ENCODE data around the gene ALOX5AP. TPM values are rescaled to one million over a fixed set of nuclear protein-coding genes. Genes with fewer than 3 reads are reported as not detected.

Gene ALOX5AP
- total RNA-seq, 1 experiment from 2014 or later = not detected

DNA sequence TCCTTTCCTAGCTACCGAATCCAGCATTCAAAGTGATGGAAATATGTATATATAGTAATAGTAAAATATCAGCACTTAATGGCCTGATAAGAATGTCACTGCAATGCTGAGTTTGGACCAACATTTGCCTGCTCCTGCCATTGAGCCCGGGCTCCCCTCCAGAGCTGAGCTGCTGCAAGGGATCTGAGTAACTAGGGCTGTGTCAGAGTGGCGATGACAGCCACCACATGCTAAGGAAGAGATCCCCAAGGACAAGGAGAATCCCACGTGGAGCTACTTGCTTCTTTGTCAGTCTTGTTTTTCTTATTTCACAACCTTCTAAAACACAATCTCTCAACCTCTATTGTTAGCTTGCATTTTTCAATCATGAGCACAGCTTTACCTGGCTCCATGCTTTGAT lies 19.5 kb upstream of the ALOX5AP start:
- H3K27me3 Mint-ChIP-seq (ENCODE audit: low read depth) = no peaks in the 10 kb centered on the region
- no peak overlapping the region for H3K4me3 Mint-ChIP-seq
- H3K27ac Mint-ChIP-seq = no peak overlapping the region
- TF ChIP-seq, protein P1, sequence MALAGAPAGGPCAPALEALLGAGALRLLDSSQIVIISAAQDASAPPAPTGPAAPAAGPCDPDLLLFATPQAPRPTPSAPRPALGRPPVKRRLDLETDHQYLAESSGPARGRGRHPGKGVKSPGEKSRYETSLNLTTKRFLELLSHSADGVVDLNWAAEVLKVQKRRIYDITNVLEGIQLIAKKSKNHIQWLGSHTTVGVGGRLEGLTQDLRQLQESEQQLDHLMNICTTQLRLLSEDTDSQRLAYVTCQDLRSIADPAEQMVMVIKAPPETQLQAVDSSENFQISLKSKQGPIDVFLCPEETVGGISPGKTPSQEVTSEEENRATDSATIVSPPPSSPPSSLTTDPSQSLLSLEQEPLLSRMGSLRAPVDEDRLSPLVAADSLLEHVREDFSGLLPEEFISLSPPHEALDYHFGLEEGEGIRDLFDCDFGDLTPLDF (CRISPR knock-in tag; IDR thresholded peaks at IDR 0.05) = no peak
- TF ChIP-seq NFE2L1 (CRISPR knock-in tag; IDR thresholded peaks at IDR 0.05) (no peak), TEAD4 (CRISPR knock-in tag; IDR thresholded peaks at IDR 0.05) (no peak)
- TF ChIP-seq, protein P2, sequence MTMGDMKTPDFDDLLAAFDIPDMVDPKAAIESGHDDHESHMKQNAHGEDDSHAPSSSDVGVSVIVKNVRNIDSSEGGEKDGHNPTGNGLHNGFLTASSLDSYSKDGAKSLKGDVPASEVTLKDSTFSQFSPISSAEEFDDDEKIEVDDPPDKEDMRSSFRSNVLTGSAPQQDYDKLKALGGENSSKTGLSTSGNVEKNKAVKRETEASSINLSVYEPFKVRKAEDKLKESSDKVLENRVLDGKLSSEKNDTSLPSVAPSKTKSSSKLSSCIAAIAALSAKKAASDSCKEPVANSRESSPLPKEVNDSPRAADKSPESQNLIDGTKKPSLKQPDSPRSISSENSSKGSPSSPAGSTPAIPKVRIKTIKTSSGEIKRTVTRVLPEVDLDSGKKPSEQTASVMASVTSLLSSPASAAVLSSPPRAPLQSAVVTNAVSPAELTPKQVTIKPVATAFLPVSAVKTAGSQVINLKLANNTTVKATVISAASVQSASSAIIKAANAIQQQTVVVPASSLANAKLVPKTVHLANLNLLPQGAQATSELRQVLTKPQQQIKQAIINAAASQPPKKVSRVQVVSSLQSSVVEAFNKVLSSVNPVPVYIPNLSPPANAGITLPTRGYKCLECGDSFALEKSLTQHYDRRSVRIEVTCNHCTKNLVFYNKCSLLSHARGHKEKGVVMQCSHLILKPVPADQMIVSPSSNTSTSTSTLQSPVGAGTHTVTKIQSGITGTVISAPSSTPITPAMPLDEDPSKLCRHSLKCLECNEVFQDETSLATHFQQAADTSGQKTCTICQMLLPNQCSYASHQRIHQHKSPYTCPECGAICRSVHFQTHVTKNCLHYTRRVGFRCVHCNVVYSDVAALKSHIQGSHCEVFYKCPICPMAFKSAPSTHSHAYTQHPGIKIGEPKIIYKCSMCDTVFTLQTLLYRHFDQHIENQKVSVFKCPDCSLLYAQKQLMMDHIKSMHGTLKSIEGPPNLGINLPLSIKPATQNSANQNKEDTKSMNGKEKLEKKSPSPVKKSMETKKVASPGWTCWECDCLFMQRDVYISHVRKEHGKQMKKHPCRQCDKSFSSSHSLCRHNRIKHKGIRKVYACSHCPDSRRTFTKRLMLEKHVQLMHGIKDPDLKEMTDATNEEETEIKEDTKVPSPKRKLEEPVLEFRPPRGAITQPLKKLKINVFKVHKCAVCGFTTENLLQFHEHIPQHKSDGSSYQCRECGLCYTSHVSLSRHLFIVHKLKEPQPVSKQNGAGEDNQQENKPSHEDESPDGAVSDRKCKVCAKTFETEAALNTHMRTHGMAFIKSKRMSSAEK (CRISPR knock-in tag; IDR thresholded peaks at IDR 0.05; ENCODE audit: borderline replicate concordance) = no peak
- ChIA-PET CTCF (no interaction called here), POLR2A (no interaction called here)
- no peaks in the 10 kb centered on the region for H3K36me3 Mint-ChIP-seq
- no peak for ATAC-seq
- H3K4me1 Mint-ChIP-seq = no peaks in the 10 kb centered on the region
- DNase-seq (ENCODE audit: low spot score) = no peak
- H3K9me3 Mint-ChIP-seq = no peaks in the 10 kb centered on the region

DNA sequence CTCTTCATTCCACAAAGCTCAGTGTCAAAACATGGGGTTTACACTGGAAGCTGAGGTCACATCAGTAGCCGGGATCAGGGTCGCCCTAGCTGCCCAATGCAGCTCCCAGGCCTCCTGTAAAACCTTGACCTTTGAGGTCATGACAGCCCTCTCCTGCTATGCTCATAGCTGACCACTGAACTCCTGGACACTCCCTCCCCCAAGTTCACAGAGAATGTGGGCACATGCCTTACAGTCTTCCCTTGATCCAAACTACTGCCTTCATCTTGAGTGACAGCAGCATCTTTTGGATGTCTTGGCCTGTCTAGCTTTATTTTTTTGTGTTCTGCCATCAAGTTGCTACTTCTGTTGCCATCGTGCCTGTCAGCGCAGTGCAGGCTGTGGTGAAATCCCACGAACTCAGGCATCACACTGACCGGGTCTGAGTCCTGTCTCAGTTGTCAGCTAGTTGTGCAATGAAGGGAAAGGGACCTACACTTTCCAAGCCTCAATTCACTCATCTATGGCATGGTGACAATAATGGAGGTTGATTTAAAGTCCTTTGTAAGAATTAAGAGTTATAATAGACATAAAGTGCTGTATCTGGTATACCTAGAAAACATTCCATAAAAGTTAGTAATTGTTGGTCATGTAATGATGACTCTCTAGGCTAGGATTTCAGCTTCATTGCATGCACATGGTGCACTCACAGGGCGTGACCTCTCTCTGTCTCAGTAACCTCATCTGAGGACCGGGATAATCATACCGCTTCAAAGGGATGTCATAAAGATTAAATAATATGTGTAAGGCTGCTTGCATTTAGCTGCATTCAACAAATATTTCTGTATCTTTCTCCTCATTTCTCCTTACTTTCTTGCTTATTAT lies 16.4 kb upstream of the ALOX5AP start:
- ChIA-PET CTCF (no interaction called here), POLR2A (no interaction called here)
- H3K4me1 Mint-ChIP-seq = no peaks in the 10 kb centered on the region
- no peaks in the 10 kb centered on the region for H3K36me3 Mint-ChIP-seq
- H3K27ac Mint-ChIP-seq = no peak overlapping the region
- H3K9me3 Mint-ChIP-seq = no peaks in the 10 kb centered on the region
- no peak for DNase-seq (ENCODE audit: low spot score)
- H3K4me3 Mint-ChIP-seq = no peak overlapping the region
- ATAC-seq = no peak
- no peaks in the 10 kb centered on the region for H3K27me3 Mint-ChIP-seq (ENCODE audit: low read depth)
- TF ChIP-seq NR1H2 (CRISPR knock-in tag; IDR thresholded peaks at IDR 0.05) (no peak), GRHL2 (CRISPR knock-in tag; IDR thresholded peaks at IDR 0.05; ENCODE audit: insufficient replicate concordance, severe bottlenecking) (no peak), FOXP1 (CRISPR knock-in tag; IDR thresholded peaks at IDR 0.05; ENCODE audit: borderline replicate concordance) (no peak), NFYB (CRISPR knock-in tag; conservative IDR thresholded peaks at IDR 0.05; ENCODE audit: low read depth) (no peak), SMAD4 (CRISPR knock-in tag; IDR thresholded peaks at IDR 0.05) (no peak), FOXK1 (CRISPR knock-in tag; IDR thresholded peaks at IDR 0.05) (no peak)
- TF ChIP-seq, protein P3, sequence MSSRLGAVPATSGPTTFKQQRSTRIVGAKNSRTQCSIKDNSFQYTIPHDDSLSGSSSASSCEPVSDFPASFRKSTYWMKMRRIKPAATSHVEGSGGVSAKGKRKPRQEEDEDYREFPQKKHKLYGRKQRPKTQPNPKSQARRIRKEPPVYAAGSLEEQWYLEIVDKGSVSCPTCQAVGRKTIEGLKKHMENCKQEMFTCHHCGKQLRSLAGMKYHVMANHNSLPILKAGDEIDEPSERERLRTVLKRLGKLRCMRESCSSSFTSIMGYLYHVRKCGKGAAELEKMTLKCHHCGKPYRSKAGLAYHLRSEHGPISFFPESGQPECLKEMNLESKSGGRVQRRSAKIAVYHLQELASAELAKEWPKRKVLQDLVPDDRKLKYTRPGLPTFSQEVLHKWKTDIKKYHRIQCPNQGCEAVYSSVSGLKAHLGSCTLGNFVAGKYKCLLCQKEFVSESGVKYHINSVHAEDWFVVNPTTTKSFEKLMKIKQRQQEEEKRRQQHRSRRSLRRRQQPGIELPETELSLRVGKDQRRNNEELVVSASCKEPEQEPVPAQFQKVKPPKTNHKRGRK (CRISPR knock-in tag; IDR thresholded peaks at IDR 0.05; ENCODE audit: borderline replicate concordance) = no peak
- TF ChIP-seq, protein P4, sequence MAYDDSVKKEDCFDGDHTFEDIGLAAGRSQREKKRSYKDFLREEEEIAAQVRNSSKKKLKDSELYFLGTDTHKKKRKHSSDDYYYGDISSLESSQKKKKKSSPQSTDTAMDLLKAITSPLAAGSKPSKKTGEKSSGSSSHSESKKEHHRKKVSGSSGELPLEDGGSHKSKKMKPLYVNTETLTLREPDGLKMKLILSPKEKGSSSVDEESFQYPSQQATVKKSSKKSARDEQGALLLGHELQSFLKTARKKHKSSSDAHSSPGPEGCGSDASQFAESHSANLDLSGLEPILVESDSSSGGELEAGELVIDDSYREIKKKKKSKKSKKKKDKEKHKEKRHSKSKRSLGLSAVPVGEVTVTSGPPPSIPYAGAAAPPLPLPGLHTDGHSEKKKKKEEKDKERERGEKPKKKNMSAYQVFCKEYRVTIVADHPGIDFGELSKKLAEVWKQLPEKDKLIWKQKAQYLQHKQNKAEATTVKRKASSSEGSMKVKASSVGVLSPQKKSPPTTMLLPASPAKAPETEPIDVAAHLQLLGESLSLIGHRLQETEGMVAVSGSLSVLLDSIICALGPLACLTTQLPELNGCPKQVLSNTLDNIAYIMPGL (CRISPR knock-in tag; IDR thresholded peaks at IDR 0.05) = no peak
- TF ChIP-seq, protein P5, sequence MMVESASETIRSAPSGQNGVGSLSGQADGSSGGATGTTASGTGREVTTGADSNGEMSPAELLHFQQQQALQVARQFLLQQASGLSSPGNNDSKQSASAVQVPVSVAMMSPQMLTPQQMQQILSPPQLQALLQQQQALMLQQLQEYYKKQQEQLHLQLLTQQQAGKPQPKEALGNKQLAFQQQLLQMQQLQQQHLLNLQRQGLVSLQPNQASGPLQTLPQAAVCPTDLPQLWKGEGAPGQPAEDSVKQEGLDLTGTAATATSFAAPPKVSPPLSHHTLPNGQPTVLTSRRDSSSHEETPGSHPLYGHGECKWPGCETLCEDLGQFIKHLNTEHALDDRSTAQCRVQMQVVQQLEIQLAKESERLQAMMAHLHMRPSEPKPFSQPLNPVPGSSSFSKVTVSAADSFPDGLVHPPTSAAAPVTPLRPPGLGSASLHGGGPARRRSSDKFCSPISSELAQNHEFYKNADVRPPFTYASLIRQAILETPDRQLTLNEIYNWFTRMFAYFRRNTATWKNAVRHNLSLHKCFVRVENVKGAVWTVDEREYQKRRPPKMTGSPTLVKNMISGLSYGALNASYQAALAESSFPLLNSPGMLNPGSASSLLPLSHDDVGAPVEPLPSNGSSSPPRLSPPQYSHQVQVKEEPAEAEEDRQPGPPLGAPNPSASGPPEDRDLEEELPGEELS (CRISPR knock-in tag; IDR thresholded peaks at IDR 0.05) = no peak
- TF ChIP-seq, protein P2 (CRISPR knock-in tag; IDR thresholded peaks at IDR 0.05; ENCODE audit: borderline replicate concordance) = no peak
- TF ChIP-seq, protein P6, sequence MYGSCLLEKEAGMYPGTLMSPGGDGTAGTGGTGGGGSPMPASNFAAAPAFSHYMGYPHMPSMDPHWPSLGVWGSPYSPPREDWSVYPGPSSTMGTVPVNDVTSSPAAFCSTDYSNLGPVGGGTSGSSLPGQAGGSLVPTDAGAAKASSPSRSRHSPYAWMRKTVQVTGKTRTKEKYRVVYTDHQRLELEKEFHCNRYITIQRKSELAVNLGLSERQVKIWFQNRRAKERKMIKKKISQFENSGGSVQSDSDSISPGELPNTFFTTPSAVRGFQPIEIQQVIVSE (CRISPR knock-in tag; IDR thresholded peaks at IDR 0.05; ENCODE audit: borderline replicate concordance) = no peak
